ENCODE results near the gene C5orf46. TPM values are rescaled to one million over a fixed set of nuclear protein-coding genes. Genes with fewer than 3 reads are reported as not detected.

Gene C5orf46
- polyA plus RNA-seq, 3 donors = not detected

- TF ChIP-seq CTCF (IDR thresholded peaks at IDR 0.05) = no peak
- no peaks in the 10 kb centered on the region for H3K27me3 ChIP-seq (ENCODE audit: control insufficient read depth in 2 of 2, insufficient read depth in 2 of 2, low read length in 2 of 2)
- no peak overlapping the region for H3K27ac ChIP-seq (ENCODE audit: low read depth in 1 of 2, low read length in 2 of 2)
- H3K9me3 ChIP-seq (replicated peaks in 1 of 2; ENCODE audit: control insufficient read depth in 1 of 2, insufficient read depth in 1 of 2, low read length in 2 of 2) = no peaks in the 10 kb centered on the region
- no peaks in the 10 kb centered on the region for H3K79me2 ChIP-seq (ENCODE audit: insufficient read depth, low read length)
- peaks cover 4% of the 10 kb centered on the region for H3K4me1 Mint-ChIP-seq
- no peak overlapping the region for H3K4me2 ChIP-seq (replicated peaks; ENCODE audit: extremely low read depth, low read length, poor library complexity, severe bottlenecking)
- no peak overlapping the region for H3K9ac ChIP-seq (ENCODE audit: insufficient read depth, low read length, poor library complexity, severe bottlenecking)
- no peak overlapping the region for H3K4me3 ChIP-seq (replicated peaks in 1 of 3; ENCODE audit: low read depth in 2 of 3, low read length in 3 of 3)
- H3K36me3 ChIP-seq (replicated peaks in 1 of 2; ENCODE audit: control insufficient read depth in 1 of 2, insufficient read depth in 2 of 2, low read length in 2 of 2) = no peaks in the 10 kb centered on the region
- no peaks in the 10 kb centered on the region for H3K9me3 Mint-ChIP-seq
- intact Hi-C loops (cut with micrococcal nuclease) = no loop called here
- H3K36me3 Mint-ChIP-seq = no peaks in the 10 kb centered on the region
- no peak overlapping the region for H3K27ac Mint-ChIP-seq
- no peaks in the 10 kb centered on the region for H3K27me3 Mint-ChIP-seq (ENCODE audit: low read depth in 3 of 3)
- no peaks in the 10 kb centered on the region for H3K4me1 ChIP-seq (ENCODE audit: control insufficient read depth in 1 of 2, insufficient read depth in 2 of 2, low read length in 2 of 2)
- DNase-seq = no peak
- no peaks in the 10 kb centered on the region for H4K20me1 ChIP-seq (ENCODE audit: insufficient read depth, low read length)
- H3K4me3 Mint-ChIP-seq = no peak overlapping the region
- no peak overlapping the region for H2AFZ ChIP-seq (ENCODE audit: insufficient read depth, low read depth, low read length, poor library complexity, severe bottlenecking)
- WGBS (ENCODE audit: insufficient coverage) = 88% methylated on average over 4 of the region's 12 CpGs
Measured at GRCh38 chr5:147901599-147902039, 4.7 kb downstream of the C5orf46 start.

- H3K9ac ChIP-seq (ENCODE audit: insufficient read depth, low read length, poor library complexity, severe bottlenecking) = no peak overlapping the region
- peaks cover 4% of the 10 kb centered on the region for H3K4me1 Mint-ChIP-seq
- H3K4me3 ChIP-seq (replicated peaks in 1 of 3; ENCODE audit: low read depth in 2 of 3, low read length in 3 of 3) = no peak overlapping the region
- no CpG with 5 or more reads among the region's 3 CpGs for WGBS (ENCODE audit: insufficient coverage)
- no peak overlapping the region for H3K4me2 ChIP-seq (replicated peaks; ENCODE audit: extremely low read depth, low read length, poor library complexity, severe bottlenecking)
- no peaks in the 10 kb centered on the region for H3K9me3 ChIP-seq (replicated peaks in 1 of 2; ENCODE audit: control insufficient read depth in 1 of 2, insufficient read depth in 1 of 2, low read length in 2 of 2)
- TF ChIP-seq CTCF (IDR thresholded peaks at IDR 0.05) = no peak
- no peaks in the 10 kb centered on the region for H4K20me1 ChIP-seq (ENCODE audit: insufficient read depth, low read length)
- no peaks in the 10 kb centered on the region for H3K4me1 ChIP-seq (ENCODE audit: control insufficient read depth in 1 of 2, insufficient read depth in 2 of 2, low read length in 2 of 2)
- no peaks in the 10 kb centered on the region for H3K9me3 Mint-ChIP-seq
- no peak overlapping the region for H3K4me3 Mint-ChIP-seq
- H3K79me2 ChIP-seq (ENCODE audit: insufficient read depth, low read length) = no peaks in the 10 kb centered on the region
- H3K36me3 Mint-ChIP-seq = no peaks in the 10 kb centered on the region
- no peak overlapping the region for H3K27ac Mint-ChIP-seq
- intact Hi-C loops (cut with micrococcal nuclease) = no loop called here
- H3K27me3 Mint-ChIP-seq (ENCODE audit: low read depth in 3 of 3) = no peaks in the 10 kb centered on the region
- H3K36me3 ChIP-seq (replicated peaks in 1 of 2; ENCODE audit: control insufficient read depth in 1 of 2, insufficient read depth in 2 of 2, low read length in 2 of 2) = no peaks in the 10 kb centered on the region
- H2AFZ ChIP-seq (ENCODE audit: insufficient read depth, low read depth, low read length, poor library complexity, severe bottlenecking) = no peak overlapping the region
- no peak for DNase-seq
- H3K27ac ChIP-seq (ENCODE audit: low read depth in 1 of 2, low read length in 2 of 2) = no peak overlapping the region
- no peaks in the 10 kb centered on the region for H3K27me3 ChIP-seq (ENCODE audit: control insufficient read depth in 2 of 2, insufficient read depth in 2 of 2, low read length in 2 of 2)
Measured at GRCh38 chr5:147898875-147899401, 7.4 kb downstream of the C5orf46 start.
